DMS153 (cell line): ENCODE results near the gene ROBO4.

ENCODE experiments used
- DNase-seq: peaks from one replicate; lab custom pipeline; 2025; lab: John Stamatoyannopoulos, UW

ROBO4 gene

GRCh38 chr11:124897674-124898262, at the start of gene ROBO4:
ROBO4 (minus strand) TSS chr11:124897865; CDS start chr11:124897795, 70 bp downstream.
- DNase-seq: no peak

DNA sequence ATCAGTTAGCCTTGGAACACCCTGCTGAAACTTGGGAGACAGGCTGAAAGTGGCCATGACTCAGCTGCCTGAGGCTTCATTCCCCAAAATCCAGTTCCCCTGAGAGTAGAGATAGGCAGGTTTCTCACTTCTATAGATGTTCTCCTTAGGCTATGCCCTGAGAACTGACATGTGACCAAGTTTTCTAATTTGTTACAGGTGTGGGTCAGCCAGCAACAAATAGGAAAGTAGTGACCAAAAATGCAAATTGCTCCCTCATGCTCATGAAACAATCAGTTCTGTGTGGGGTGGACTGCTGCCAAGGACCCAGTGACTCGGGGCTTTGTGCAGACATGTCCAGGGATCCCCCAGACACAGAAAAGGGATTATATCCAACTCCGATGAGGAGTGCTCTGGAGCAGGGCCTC, 49.1 kb upstream of the ROBO4 start:
- no peak for DNase-seq

DNA sequence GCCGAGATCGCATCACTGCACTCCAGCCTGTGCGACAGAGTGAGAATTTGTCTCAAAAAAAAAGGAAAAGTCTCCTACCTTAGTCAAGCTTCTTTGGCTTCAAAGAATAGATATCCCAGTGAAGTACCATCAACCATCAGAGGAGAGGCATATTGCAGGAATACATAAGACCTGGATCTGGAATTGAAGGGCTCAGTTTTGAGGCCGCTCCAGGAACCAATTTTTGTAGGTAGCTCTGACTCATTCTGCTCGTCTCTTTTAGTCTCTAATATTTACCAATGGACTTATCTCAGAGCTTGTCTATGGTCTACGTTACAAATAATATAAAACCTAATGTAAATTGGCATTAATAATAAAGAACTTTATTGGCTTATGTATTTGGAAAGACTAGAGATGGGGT, 48.2 kb upstream of the ROBO4 start:
- no peak for DNase-seq

DNA sequence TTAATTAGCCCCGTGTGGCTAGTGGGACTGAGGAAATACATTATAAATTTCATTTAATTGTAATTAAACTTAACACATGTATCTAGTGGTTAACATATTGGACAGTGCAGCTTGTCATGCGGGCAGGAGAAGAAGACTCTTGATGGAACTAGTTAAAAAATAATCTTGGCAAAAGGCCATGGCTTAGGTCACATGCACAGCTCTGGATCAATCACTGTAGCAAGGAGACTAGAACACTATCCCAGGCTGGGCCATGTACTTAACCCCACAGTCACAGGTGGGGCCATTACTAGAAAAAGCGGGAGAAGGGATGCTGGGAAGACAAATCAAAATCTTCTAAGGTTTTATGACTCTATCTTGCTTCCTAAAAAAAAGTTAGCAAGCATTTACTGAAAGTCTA, 46.9 kb upstream of the ROBO4 start:
- DNase-seq: no peak

GRCh38 chr11:124943741-124944140, 46.1 kb upstream of the ROBO4 start:
- DNase-seq: no peak

DNA sequence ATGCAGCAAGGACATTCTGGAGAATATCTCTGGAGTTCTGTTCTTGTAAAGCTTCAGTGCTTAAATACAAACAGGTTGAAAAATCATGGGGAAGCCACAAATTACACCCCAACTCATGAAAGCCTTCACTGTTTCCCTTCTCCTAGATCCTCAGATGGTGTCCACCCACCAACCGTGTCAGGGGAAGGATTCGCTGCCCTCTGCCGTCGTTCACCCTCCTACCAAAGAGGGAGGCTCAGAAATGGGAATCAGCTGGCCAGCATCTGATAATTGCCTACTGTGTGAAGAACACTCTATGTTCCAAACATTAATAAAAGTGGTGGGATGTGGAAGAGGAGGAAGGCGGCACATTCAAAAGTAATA, 45.6 kb upstream of the ROBO4 start:
- no peak for DNase-seq

DNA sequence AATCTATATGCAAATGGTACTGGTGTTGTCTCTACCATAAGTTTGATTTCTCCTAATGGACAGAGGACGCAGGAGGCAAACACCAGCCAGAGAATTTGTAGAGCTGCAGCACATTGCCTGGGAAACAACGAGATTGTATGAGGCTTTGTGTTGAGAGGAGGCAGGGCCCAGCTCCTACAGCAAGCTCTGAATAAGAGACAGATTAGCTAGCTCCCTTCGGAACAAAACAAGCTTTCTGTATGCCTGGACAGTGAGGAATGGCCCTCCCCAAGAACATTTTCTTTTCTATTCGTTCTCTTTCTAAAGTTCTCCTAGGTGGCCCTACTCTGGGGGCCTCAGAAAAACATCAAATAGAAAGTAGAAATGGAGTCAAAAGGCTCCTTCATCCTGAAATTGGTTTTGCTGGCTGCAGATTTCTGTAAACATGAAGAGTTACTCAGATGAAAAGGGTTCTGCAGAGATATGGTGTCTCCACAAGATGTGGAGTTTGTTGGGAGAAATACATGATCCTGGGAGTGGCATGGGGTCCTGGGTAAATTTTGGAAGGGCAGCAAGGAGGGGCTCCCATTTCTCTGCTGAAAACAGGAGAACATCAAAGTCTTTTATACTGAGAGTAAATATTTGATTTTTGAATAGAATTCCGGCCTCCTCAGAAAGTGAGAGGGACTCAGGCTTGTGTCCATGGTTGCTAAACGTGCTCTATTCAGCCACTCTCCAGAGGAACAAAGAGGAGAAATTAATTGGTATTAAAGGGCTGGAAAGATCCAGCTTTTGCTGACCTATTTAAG, 45.0 kb upstream of the ROBO4 start:
- no peak for DNase-seq

DNA sequence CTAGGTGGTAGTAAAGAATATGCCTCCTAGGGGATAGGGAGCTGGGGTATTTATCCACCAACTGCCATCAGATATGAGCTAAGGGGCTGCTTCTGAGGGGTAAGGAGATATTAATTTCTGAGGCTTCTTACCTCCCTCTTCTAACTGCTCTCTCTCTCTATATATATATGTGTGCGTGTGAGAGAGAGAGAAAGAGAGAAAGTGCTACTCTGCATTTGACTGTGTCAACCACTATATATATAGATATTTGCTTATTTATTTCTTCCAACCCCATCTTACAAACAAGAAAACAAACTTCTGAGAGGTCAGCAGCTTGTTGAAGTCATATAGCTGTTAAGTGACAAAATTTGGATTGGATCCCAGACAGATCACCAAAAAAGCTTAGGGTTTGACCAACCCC, 44.0 kb upstream of the ROBO4 start:
- no peak for DNase-seq

- no peak for DNase-seq
These were observed 41.3 kb upstream of the ROBO4 start for GRCh38 chr11:124938970-124939369.

DNA sequence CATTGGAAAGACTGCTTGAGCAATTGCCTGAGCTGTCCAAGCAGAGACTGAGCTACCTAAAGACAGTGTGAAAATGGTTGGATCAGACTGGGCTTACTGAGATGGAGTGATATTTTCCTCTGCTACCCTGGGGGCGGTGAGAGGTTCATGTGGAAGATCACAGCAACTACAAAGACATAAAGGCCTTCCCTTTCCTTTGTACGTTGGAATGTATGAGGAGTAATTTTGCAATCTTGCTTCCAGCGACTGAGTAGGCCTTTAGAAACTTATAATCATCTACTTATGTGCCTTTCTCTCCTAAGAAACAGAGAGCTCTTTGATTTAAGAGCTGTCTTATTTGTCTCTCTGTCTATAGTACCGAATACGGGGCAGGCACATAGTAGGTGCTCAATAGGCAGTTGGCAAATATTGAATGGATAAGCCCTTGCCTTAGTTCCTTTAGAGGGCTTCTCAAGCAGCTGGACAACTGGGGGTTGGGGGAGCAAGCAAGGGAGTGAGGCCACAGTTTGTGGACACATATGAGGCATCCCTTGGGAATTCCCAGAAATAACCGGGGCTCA, 40.6 kb upstream of the ROBO4 start:
- DNase-seq: no peak

DNA sequence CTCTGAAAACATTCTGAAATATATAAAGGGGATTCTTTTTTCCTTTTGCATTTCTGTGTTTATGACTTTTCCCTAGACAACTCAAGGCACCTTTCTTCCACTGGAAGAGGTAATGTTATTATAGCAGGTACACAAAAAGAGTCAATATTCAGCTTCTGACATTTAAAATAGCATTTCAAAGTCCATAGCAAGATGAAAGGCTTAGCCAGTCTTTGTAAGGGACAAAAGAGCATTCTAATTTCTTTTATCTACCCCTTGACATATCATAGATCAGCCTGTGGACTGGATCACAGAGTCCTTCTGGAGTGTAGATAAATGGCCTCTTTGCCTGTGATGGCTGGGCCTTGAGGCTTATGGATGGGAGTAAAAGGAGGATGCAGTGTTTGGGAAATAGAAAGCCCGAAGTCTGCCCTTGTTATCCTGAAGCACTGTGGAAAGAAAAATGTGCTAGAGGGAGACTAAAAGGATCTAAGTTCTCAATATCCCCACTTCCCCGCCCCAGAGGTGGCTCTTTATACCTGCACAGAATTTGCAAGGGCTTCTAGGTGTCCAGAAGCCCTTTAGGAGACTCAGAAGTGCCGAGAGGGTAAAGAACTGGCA, 39.8 kb upstream of the ROBO4 start:
- no peak for DNase-seq

DNA sequence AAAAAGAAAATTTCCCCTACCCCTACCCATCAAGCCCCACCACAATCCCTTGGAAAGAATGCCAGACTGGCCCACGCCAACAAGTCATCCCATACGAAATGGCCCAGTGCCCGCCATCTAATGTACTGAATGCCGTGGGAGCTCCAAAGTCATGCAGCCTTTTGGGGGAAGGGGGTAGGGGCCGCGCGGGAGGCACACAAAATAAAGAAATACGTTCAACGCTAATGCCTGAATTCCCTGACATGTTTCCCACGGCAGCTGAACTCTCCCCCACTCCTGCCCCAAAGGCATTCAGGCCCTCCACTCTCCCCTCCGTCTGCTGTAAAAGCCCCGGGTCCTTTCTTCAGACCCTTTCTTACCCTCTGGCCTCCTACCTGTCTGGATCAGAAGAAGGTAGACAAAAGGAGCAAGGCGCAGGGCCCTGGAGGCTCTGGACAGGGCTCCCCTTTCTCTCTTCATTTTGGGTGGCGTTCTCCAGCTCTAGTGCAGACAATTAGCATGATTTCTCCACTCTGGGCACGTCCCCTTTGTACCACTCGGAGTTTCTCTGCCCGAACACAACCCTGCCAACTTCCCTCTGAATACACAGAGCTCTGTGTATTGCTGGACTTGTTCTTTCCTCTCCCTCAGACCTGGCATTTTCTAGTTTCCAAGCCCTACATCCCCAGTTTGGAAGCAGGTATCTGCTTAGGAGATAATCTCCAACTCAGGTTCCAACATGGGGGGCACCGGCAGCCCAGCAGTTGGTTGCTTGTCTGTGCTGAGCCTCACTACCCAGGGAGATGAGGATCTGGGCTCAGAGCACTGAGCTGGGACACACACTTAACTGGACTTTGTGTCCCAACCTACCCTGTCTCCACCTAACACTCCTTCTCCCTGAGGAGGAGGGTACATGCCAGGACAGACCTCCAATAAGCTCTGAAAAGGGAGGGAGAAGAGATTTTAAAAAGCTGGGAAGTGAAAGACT, 38.2 kb upstream of the ROBO4 start, which contains the start of gene HEPACAM:
HEPACAM (minus strand) TSS at position 500 of the 967 bp plus-strand sequence; CDS start at position 459, 41 bp downstream.
- no peak for DNase-seq

DNA sequence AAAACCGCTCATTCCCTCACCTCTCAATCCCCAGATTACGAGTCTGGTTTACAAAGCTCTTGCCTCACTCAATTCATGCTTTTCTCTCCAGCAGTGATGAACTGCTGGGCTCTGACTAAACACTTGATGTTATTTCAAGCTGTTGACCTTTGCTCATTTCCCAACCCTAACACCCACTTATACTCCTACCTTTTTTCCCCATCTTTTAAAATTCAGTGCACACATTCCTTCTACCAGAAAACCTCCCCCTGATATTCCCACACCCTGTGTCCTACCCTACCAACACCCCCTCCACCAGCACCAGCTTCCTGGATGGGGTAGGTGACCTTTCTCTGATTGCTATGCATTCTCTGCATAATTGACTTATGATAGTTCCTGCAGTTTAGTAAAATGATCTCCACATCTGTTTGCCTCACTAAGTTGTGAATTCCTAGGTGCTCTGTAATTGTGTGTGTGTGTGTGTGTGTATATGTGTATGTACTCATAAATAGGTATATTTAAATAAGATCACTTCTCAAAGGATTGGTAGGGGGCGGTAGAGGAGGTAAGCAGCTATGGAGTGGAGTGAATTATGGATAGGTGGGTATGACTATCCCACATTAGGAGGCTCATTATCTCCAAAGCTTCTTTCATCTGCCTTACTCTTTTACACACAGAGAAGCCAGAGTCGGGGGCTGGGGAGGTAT, 37.3 kb upstream of the ROBO4 start:
- DNase-seq: no peak

DNA sequence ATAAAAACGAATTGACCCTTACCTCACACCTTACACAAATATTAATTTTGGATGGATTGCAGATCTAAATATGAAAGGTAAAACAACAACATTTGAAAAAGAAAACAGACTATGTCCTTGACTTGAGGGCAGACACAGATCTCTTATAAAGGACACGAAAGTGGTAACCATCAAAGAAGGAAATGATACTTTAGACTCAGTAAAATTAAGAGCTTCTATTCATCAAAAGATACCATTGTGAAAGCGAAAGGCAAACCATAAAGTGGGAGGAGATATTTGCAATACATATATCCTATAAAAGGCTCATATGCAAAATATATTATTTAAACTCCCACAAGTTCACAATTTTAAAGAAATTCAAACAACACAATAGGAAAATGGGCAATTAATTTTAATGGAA, 33.1 kb upstream of the ROBO4 start:
- DNase-seq: no peak

- no peak for DNase-seq
These were observed 31.4 kb upstream of the ROBO4 start for GRCh38 chr11:124928942-124929665.

DNA sequence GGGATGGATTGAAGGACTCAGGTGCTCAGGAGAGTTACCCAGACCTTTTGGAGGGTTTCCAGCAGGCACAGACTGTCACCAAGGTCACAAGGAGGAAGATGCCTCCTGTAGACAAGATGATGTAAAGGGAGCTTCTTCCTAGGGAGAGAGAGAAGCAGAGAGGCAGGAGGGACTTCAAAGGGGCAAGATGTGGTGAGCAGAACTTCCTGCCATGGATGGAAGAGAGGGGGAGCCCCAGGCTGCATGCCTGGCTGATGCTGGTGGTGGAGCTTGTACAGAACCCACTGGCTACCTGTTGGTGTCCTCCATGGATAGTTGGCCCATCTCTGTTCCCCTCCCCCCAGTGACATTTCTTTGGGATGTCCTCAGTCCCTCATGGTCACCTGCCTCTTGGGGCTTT, 25.6 kb upstream of the ROBO4 start:
- no peak for DNase-seq

- DNase-seq: no peak
These were observed 25.2 kb upstream of the ROBO4 start for GRCh38 chr11:124922831-124923230.

GRCh38 chr11:124920870-124921609, 23.4 kb upstream of the ROBO4 start:
- DNase-seq: peak; percentile 32

DNA sequence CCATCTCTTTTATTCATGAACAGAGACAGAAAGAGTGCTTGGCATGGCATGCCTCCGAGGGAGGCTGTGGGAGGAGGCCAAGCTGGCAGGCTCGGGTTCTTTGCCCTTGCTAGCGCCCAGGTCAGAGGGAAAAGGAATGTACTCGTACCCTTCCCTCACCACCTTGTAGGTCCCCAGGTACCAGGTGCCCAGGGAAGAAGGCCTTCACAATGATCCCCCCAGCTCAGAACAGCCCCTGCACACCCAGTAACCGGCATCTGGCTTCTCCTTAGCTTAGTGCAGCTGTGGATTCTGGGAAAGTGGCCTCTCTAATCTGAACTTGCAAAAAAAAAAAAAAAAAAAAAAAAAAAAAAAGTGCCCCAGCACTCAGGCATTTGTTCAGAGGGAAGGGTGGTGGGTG, 22.7 kb upstream of the ROBO4 start:
- no peak for DNase-seq

- DNase-seq: no peak
These were observed 22.2 kb upstream of the ROBO4 start for GRCh38 chr11:124919898-124920297.
